GM23338 (cell line): ENCODE results near the gene DIDO1. TPM values are rescaled to one million over a fixed set of nuclear protein-coding genes. Genes with fewer than 3 reads are reported as not detected.

ENCODE experiments used
- ATAC-seq: fragments of 200-7000 bp; cut with Tn5 transposase; 3 replicates; pipeline ENCODE4 v1.9.1; 2020
- DNase-seq: peaks from one replicate; pipeline ENCODE4 v3.0.0-alpha.2; 2015; ENCODE audit warnings: low spot score
- H2AFZ ChIP-seq: fragments of 200-600 bp; sonication (generic); 2 replicates; pipeline ENCODE4 v1.8.0; 2016; ENCODE audit warnings: antibody characterized with exemption, mild to moderate bottlenecking, moderate library complexity
- H3F3A ChIP-seq: fragments of 200-600 bp; sonication (generic); replicated peaks from 2 replicates; pipeline ENCODE4 v1.8.0; 2017; ENCODE audit warnings: antibody characterized with exemption, mixed run types, low read depth
- H3K27ac ChIP-seq: fragments of 200-600 bp; sonication (generic); 2 replicates; pipeline ENCODE4 v1.6.1; 2016; ENCODE audit warnings: low read depth
- H3K27me3 ChIP-seq: fragments of 200-600 bp; sonication (generic); 2 replicates; pipeline ENCODE4 v1.8.0; 2016; ENCODE audit warnings: mild to moderate bottlenecking, mixed run types, moderate library complexity; ENCODE audit not compliant: insufficient read depth
- H3K36me3 ChIP-seq: fragments of 200-600 bp; sonication (generic); 2 replicates; pipeline ENCODE4 v1.8.0; 2016; ENCODE audit warnings: mild to moderate bottlenecking; ENCODE audit not compliant: insufficient read depth
- H3K4me1 ChIP-seq: fragments of 200-600 bp; sonication (generic); 2 replicates; pipeline ENCODE4 v1.8.0; 2016; ENCODE audit warnings: mild to moderate bottlenecking, moderate library complexity; ENCODE audit not compliant: insufficient read depth
- H3K4me2 ChIP-seq: fragments of 200-600 bp; sonication (generic); 2 replicates; pipeline ENCODE4 v1.7.1; 2017; ENCODE audit warnings: mixed run types
- H3K4me3 ChIP-seq: fragments of 200-600 bp; sonication (generic); 2 replicates; pipeline ENCODE4 v1.6.1; 2016; ENCODE audit warnings: mixed run types
- H3K79me2 ChIP-seq: fragments of 200-600 bp; sonication (generic); replicated peaks from 2 replicates; pipeline ENCODE4 v1.8.0; 2017; ENCODE audit warnings: mild to moderate bottlenecking; ENCODE audit not compliant: insufficient read depth
- H3K9me2 ChIP-seq: fragments of 200-600 bp; sonication (generic); 2 replicates; pipeline ENCODE4 v1.8.0; 2017; ENCODE audit not compliant: insufficient read depth
- H4K20me1 ChIP-seq: fragments of 200-600 bp; sonication (generic); replicated peaks from 2 replicates; pipeline ENCODE4 v1.8.0; 2017; ENCODE audit warnings: mild to moderate bottlenecking; ENCODE audit not compliant: insufficient read depth
- H3K27ac Mint-ChIP-seq: 2 replicates; pipeline ENCODE4 v1.8.0; 2020; ENCODE audit warnings: inconsistent platforms, mild to moderate bottlenecking, moderate library complexity, mixed read lengths
- H3K27me3 Mint-ChIP-seq: 3 replicates; pipeline ENCODE4 v1.8.0; 2022; ENCODE audit warnings: low read depth, mild to moderate bottlenecking, moderate library complexity, mixed read lengths, inconsistent platforms; ENCODE audit not compliant: insufficient read depth, poor library complexity
- H3K36me3 Mint-ChIP-seq: 3 replicates; pipeline ENCODE4 v1.8.0; 2021; ENCODE audit warnings: low read depth, mild to moderate bottlenecking, inconsistent platforms, moderate library complexity, mixed read lengths
- H3K4me1 Mint-ChIP-seq: 3 replicates; pipeline ENCODE4 v1.8.0; 2020; ENCODE audit warnings: mild to moderate bottlenecking, inconsistent platforms, mixed read lengths
- H3K4me3 Mint-ChIP-seq: 3 replicates; pipeline ENCODE4 v1.8.0; 2021; ENCODE audit warnings: moderate library complexity, mild to moderate bottlenecking, inconsistent platforms, mixed read lengths
- H3K9me3 Mint-ChIP-seq: 3 replicates; pipeline ENCODE4 v1.8.0; 2020; ENCODE audit warnings: moderate library complexity, mild to moderate bottlenecking, inconsistent platforms, mixed read lengths
- CTCF ChIP-seq, 2 experiments: fragments of 200-600 bp in 1 of 2; sonication (generic) in 1 of 2; conservative IDR thresholded peaks; 2 replicates each; pipeline versions ENCODE4 v1.5.1 to v1.6.1; 2016 to 2017; ENCODE audit warnings: antibody characterized with exemption in 2 of 2, low read depth in 2 of 2, mild to moderate bottlenecking in 2 of 2, moderate library complexity in 1 of 2
- ETS1 ChIP-seq: IDR thresholded peaks from 2 replicates; pipeline ENCODE4 v1.6.1; 2016; ENCODE audit warnings: antibody characterized with exemption
- EZH2 ChIP-seq: fragments of 200-600 bp; sonication (generic); IDR thresholded peaks from one replicate; pipeline ENCODE4 v1.8.0; 2017; ENCODE audit warnings: antibody characterized with exemption, mild to moderate bottlenecking, low read depth; ENCODE audit not compliant: unreplicated experiment
- EZH2phosphoT487 ChIP-seq: fragments of 200-600 bp; sonication (generic); IDR thresholded peaks from one replicate; pipeline ENCODE4 v1.8.1; 2018; ENCODE audit warnings: antibody characterized with exemption; ENCODE audit not compliant: unreplicated experiment
- JUNB ChIP-seq: IDR thresholded peaks from one replicate; pipeline ENCODE4 v1.6.1; 2016; ENCODE audit warnings: antibody characterized with exemption; ENCODE audit not compliant: unreplicated experiment
- NANOG ChIP-seq: IDR thresholded peaks from 2 replicates; pipeline ENCODE4 v1.6.1; 2016; ENCODE audit warnings: antibody characterized with exemption, borderline replicate concordance
- POLR2AphosphoS5 ChIP-seq: IDR thresholded peaks from 2 replicates; pipeline ENCODE4 v1.6.1; 2016; ENCODE audit warnings: antibody characterized with exemption, low read depth
- REST ChIP-seq: IDR thresholded peaks from one replicate; pipeline ENCODE4 v1.6.1; 2018; ENCODE audit warnings: antibody characterized with exemption; ENCODE audit not compliant: unreplicated experiment
- STAT1 ChIP-seq: IDR thresholded peaks from one replicate; pipeline ENCODE4 v1.6.1; 2016; ENCODE audit warnings: antibody characterized with exemption; ENCODE audit not compliant: unreplicated experiment
- ZNF331 ChIP-seq: fragments of 250-450 bp; sonication (Bioruptor Pico); IDR thresholded peaks from 2 replicates; pipeline ENCODE4 v1.5.0; 2020; ENCODE audit warnings: low read depth, mild to moderate bottlenecking, moderate library complexity
- polyA plus RNA-seq: library from polyadenylated mRNA; unstranded; fragments of >200 nt; fragmentation: Nextera tagmentation; extraction: Ambion mirVana; gene quantifications from 2 replicates; pipeline ENCODE4 v1.2.1, GENCODE V29; 2016
- total RNA-seq: library from RNA; depleted of rRNA; stranded (reverse); fragments of >200 nt; shearing (Covaris generic); gene quantifications from 2 replicates; pipeline ENCODE4 v1.2.3, GENCODE V29; 2014

DIDO1 gene
- total and polyA plus RNA-seq, 2 experiments from 2014 or later = 72.4 to 162 TPM

- Mint-ChIP-seq H3K27me3 (peaks cover 14% of the 10 kb centered on the region), H3K27ac (no peak overlapping the region), H3K4me1 (peaks cover 16% of the 10 kb centered on the region), H3K9me3 (no peaks in the 10 kb centered on the region), H3K4me3 (peak overlapping the region; percentile 72), H3K36me3 (peaks cover 24% of the 10 kb centered on the region)
- DNase-seq (peak; percentile 77), ATAC-seq (peak; percentile 68)
- Histone ChIP-seq H3K4me1 (peaks cover 19% of the 10 kb centered on the region), H3F3A (peaks cover 20% of the 10 kb centered on the region; the same call in 1 of the 2 replicates), H4K20me1 (peaks cover 9% of the 10 kb centered on the region), H2AFZ (no peak overlapping the region), H3K79me2 (peaks cover 31% of the 10 kb centered on the region), H3K9me2 (no peaks in the 10 kb centered on the region), H3K4me3 (peak overlapping the region; percentile 61), H3K36me3 (no peaks in the 10 kb centered on the region; the same call in 1 of the 2 replicates), H3K4me2 (peak overlapping the region; percentile 82), H3K27ac (peak overlapping the region; percentile 63; the same call in 1 of the 2 replicates), H3K27me3 (no peaks in the 10 kb centered on the region)
- TF ChIP-seq STAT1 (no peak), POLR2AphosphoS5 (peak; percentile 41)
These were observed 27.8 kb upstream of the DIDO1 start for GRCh38 chr20:62953839-62954703.

GRCh38 chr20:62952968-62953838, 26.9 kb upstream of the DIDO1 start:
- no peak overlapping the region for H2AFZ ChIP-seq
- H3K27ac ChIP-seq = peak overlapping the region; percentile 9; the same call in 1 of the 2 replicates
- no peak for TF ChIP-seq EZH2
- TF ChIP-seq ZNF331 (CRISPR knock-in tag) = no peak
- no peak for TF ChIP-seq JUNB
- no peak for TF ChIP-seq CTCF (conservative IDR thresholded peaks at IDR 0.05; ENCODE audit: low read depth in 2 of 2)
- no peak for TF ChIP-seq REST
- TF ChIP-seq STAT1 = no peak
- TF ChIP-seq NANOG = no peak
- TF ChIP-seq ETS1 = no peak
- no peak for TF ChIP-seq EZH2phosphoT487

More at GRCh38 chr20:62952968-62953838, 26.9 kb upstream of the DIDO1 start:
- Mint-ChIP-seq H3K27me3 (peaks cover 14% of the 10 kb centered on the region), H3K4me3 (peak overlapping the region; percentile 72), H3K4me1 (peaks cover 16% of the 10 kb centered on the region), H3K9me3 (no peaks in the 10 kb centered on the region), H3K36me3 (peaks cover 33% of the 10 kb centered on the region), H3K27ac (no peak overlapping the region)
- no peak for DNase-seq
- Histone ChIP-seq H3K79me2 (peaks cover 39% of the 10 kb centered on the region), H4K20me1 (peaks cover 16% of the 10 kb centered on the region), H3K27me3 (no peaks in the 10 kb centered on the region), H3K9me2 (no peaks in the 10 kb centered on the region), H3K4me1 (peaks cover 19% of the 10 kb centered on the region), H3F3A (peaks cover 20% of the 10 kb centered on the region; the same call in 1 of the 2 replicates), H3K36me3 (peaks cover 7% of the 10 kb centered on the region), H3K4me2 (peak overlapping the region; percentile 82), H3K4me3 (peak overlapping the region; percentile 61)
- ATAC-seq = peak; percentile 19
